Brain microvascular endothelial cell (primary cell): Measurements from ENCODE around the gene FTSJ3.

Experiments
- DNase-seq: peaks from one replicate; pipeline ENCODE4 v3.0.0-alpha.2; 2020
- H3K27ac ChIP-seq: fragments of 250-450 bp; sonication (Bioruptor Pico); 2 replicates; pipeline ENCODE4 v1.5.1; 2020; ENCODE audit warnings: mild to moderate bottlenecking, moderate library complexity
- H3K27me3 ChIP-seq: fragments of 250-450 bp; sonication (Bioruptor Pico); replicated peaks from 2 replicates; pipeline ENCODE4 v1.5.1; 2020; ENCODE audit warnings: mild to moderate bottlenecking
- H3K36me3 ChIP-seq: fragments of 250-450 bp; sonication (Bioruptor Pico); replicated peaks from 2 replicates; pipeline ENCODE4 v1.5.1; 2020; ENCODE audit warnings: mild to moderate bottlenecking
- H3K4me3 ChIP-seq: 2 replicates; pipeline ENCODE4 v1.5.1; 2011; ENCODE audit warnings: low read depth, mild to moderate bottlenecking, control low read depth, low read length, moderate library complexity
- CTCF ChIP-seq: IDR thresholded peaks from 2 replicates; pipeline ENCODE4 v1.5.1; 2011; ENCODE audit warnings: low read depth, mild to moderate bottlenecking, moderate library complexity, low read length, control low read depth, inconsistent platforms; ENCODE audit errors: missing control alignments
- in situ Hi-C: cut with HindIII; loops from 2 replicates; pipeline ENCODE4 v1.10.0; 2017; ENCODE audit warnings: low sequenced_read_pairs, low pct_ligation_motif_present

Gene FTSJ3

GRCh38 chr17:63842540-63843386, 15.3 kb upstream of the FTSJ3 start, which contains the start of gene SMARCD2:
TSS of gene SMARCD2 (minus strand) at chr17:63842685. CDS start at chr17:63842674, 11 bp downstream.
- Histone ChIP-seq H3K4me3 (peak within 1 kb of the TSS; percentile 84), H3K36me3 (no peaks in the 10 kb centered on the region), H3K27ac (peak within 1 kb of the TSS; percentile 55), H3K27me3 (no peaks in the 10 kb centered on the region)
- in situ Hi-C loops: no loop called here
- peak; percentile 98 for DNase-seq
- no peak for TF ChIP-seq CTCF

- Histone ChIP-seq H3K27me3 (no peaks in the 10 kb centered on the region), H3K27ac (peak overlapping the region; percentile 45), H3K36me3 (no peaks in the 10 kb centered on the region), H3K4me3 (peak overlapping the region; percentile 84)
- no peak for DNase-seq
- no peak for TF ChIP-seq CTCF
- in situ Hi-C loops: no loop called here
These were observed 14.7 kb upstream of the FTSJ3 start for GRCh38 chr17:63842173-63842539.

GRCh38 chr17:63841350-63842172, 14.1 kb upstream of the FTSJ3 start:
- no peaks in the 10 kb centered on the region for H3K27me3 ChIP-seq

GRCh38 chr17:63840591-63841349, 13.3 kb upstream of the FTSJ3 start:
- in situ Hi-C loops: no loop called here
- TF ChIP-seq CTCF: no peak
- no peak for DNase-seq
- Histone ChIP-seq H3K4me3 (peak overlapping the region; percentile 84), H3K27ac (no peak overlapping the region), H3K27me3 (no peaks in the 10 kb centered on the region), H3K36me3 (peaks cover 4% of the 10 kb centered on the region)

More at GRCh38 chr17:63841350-63842172, 14.1 kb upstream of the FTSJ3 start:
- Histone ChIP-seq H3K36me3 (no peaks in the 10 kb centered on the region), H3K4me3 (peak overlapping the region; percentile 84), H3K27ac (peak overlapping the region; percentile 45)
- peak; percentile 33 for DNase-seq
- in situ Hi-C loops: no loop called here
- no peak for TF ChIP-seq CTCF

- Histone ChIP-seq H3K4me3 (no peak overlapping the region), H3K27ac (no peak overlapping the region), H3K27me3 (no peaks in the 10 kb centered on the region), H3K36me3 (peaks cover 19% of the 10 kb centered on the region)
- in situ Hi-C loops: no loop called here
- TF ChIP-seq CTCF: no peak
- DNase-seq: no peak
These were observed 11.2 kb upstream of the FTSJ3 start for GRCh38 chr17:63838631-63839171.
